HG03097 (cell line): ENCODE results near the gene SHISA7.

Source experiments
- ATAC-seq: cut with Tn5 transposase; IDR thresholded peaks from one replicate; pipeline ENCODE4 v1.9.1; 2021; ENCODE audit not compliant: unreplicated experiment, low FRiP score

The SHISA7 gene

GRCh38 chr19:55391191-55391670 is 51.9 kb downstream of the SHISA7 start:
- no peak for ATAC-seq

DNA sequence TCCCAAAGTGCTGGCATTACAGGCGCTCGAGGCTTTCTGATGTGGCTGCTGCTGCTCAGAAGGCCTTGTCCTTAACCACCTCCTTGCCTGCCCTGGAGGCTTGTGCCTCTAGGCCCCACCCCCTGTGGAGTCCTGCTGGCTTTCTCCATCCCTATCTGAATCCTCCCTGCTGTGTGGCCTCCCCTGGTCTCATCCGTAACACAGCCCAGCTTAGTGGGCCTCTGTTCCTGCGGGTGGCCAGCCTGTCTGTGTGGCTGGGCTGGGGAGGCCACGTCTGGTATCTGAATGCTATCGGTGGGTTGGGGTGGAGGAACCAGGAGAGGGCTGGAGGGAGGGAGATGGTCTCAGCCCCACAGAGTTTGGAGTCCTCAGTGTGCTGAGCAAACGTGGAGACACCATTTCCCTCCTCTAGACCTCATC is 52.6 kb downstream of the SHISA7 start:
- ATAC-seq = no peak

- no peak for ATAC-seq
Observed at GRCh38 chr19:55389386-55390317, 53.4 kb downstream of the SHISA7 start.

DNA sequence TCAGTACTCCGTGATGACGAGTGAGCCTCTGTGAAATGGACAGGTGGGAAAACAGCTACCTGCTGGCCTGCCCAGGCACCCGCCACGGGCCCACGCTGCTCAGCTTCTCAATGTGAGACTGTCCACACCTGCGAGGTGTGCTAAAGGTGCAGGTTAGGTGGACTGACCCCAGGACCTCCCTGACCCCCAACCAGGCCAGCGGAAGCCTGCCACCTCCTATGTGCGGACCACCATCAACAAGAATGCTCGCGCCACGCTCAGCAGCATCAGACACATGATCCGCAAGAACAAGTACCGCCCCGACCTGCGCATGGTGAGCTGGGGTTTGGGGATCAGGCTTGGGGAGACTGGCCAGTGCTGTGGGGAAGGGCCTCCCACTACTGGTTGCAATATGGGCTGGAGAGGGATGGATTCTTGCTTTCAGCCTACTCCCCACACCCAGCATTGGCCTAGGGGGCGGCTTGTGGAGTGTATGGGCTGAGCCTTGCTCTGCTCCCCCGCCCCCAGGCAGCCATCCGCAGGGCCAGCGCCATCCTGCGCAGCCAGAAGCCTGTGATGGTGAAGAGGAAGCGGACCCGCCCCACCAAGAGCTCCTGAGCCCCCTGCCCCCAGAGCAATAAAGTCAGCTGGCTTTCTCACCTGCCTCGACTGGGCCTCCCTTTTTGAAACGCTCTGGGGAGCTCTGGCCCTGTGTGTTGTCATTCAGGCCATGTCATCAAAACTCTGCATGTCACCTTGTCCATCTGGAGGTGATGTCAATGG is 55.2 kb downstream of the SHISA7 start:
- no peak for ATAC-seq

- no peak for ATAC-seq
Observed at GRCh38 chr19:55386493-55386971, 56.6 kb downstream of the SHISA7 start.

DNA sequence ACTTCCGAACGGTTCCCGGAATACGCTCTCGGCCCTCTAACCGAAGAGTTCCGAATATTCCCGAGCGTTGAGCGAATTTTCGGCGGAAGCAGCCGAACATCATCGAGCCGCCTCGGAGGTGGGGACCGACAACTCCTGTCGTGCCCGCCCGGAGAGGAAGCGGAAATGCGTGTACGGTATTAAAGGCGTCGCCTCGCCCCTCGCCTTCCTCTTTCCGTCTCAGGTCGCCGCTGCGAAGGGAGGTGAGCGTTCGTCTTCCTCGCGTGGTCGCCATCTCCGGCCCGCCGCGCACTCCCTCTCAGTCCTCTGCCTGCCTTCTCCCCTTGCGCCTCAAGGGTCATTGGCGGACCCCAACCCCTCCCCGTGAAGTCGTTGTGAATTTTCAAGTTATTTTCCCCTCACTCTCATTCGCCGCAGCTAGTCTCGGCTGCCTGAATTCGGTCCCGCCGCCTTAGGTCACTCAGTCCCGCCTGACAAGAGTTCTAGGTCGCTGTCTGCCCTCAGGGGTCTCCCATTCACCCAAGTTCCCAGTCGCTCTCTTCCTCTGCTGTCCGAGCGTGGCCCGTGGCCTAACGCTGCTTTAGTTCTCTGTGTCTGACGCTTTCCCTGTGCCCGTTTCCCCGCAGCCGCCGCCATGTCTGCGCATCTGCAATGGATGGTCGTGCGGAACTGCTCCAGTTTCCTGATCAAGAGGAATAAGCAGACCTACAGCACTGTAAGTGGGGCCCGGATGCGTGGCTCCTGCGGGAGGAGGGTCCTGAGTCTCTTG is 57.2 kb downstream of the SHISA7 start, which contains the start of gene RPL28:
Gene RPL28, plus strand, starts transcription at position 209 of the 769 bp plus-strand sequence. Its CDS starts 426 bp downstream, at position 635.
- ATAC-seq = peak; percentile 78

DNA sequence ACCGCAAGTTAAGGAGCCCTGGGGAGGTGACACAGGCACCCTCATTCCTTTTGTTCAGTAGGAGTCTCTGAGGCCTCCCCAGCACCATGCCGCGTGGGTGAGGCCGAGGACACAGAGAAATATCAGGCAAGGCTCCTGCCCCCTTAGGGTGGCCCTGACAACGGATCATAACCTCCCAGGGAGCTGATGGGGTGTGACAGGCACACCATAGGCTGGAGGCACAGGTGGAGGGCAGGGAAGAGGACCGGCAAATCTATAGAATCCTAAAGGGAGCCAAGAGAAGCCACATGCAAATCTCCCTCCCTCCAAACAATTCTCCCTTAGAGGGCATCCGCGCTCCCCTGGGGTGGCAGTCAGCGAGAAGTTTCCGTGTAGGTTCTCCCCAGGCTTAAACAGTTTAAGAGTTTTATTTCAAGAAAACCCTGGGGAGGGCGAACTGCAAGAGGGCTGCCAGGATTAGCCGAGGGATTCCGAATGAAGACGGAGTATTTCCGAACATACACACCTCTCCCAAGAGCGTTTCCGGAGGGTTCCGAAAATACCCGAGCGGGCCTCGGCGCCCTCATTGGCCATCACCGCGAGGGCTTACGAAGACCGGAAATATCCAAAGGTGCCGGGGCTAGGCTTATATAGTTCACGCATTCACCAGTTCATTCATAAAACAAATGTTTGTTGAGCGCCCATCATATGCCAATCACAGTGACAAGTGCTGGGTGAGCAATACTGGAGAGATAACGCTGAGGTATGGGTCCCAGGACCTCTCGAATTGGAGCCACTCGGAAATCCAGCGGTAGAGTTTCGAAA is 58.0 kb downstream of the SHISA7 start:
- peak; percentile 49 for ATAC-seq

DNA sequence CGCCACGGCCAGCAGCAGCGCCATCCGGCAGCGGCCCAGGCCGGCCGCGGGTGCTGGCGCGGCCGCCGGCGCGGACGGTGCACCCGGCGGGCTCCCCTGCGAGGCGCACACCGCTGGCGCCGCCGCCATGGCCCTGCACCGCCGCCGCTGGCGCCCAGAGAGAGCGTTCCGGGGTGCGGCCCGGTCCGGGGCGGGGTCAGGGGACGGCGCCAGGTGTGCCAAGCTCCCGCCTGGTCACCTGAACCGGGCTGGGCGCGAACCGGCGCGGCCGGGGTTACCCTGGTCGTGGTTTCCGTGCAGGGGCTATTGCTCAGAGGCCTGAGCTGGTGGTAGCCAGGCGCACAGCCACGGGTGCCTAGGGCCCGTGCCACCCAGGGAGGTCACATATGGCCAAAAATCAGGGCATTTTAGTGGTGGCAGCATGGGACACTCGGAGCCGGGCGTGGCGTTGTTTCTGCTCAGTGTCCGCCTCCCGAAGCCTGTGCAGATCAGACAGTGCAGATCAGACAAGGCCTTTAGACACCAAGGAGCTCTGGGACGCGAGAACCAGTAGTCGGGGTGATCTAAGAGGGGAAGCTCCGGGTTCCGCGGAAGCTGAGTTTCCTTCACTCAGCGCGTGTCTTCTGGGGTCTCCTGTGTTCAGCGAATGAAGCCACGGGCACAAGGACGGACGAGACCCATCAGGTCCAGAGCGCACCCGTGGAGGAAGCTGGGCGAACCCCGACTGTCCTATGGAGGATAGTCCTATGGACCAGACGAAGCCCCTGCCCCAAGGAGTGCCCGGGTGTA is 58.8 kb downstream of the SHISA7 start, which contains the start of gene TMEM238:
Gene TMEM238, minus strand, starts transcription at position 162 of the 789 bp plus-strand sequence. Its CDS starts 33 bp downstream, at position 129.
- no peak for ATAC-seq

- no peak for ATAC-seq
Observed at GRCh38 chr19:55383279-55384130, 59.6 kb downstream of the SHISA7 start.

GRCh38 chr19:55382522-55383054 is 60.5 kb downstream of the SHISA7 start:
- ATAC-seq = no peak

DNA sequence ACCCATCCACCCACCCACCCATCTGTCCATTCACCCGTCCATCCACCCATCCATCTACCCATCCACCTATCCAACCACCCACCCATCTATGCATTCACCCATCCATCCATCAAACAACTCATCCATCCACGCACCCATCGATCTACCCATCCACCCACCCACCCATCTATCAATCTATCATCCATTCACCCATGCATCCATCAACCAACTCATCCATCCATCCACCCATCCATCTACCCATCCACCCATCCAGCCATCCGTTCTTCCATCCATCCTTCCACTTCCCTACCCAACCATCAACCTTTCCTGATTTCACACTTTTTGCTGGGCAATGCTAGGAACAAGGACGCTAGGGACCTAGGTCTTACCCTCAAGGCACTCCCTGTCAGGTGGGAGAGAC is 61.1 kb downstream of the SHISA7 start:
- ATAC-seq = no peak

DNA sequence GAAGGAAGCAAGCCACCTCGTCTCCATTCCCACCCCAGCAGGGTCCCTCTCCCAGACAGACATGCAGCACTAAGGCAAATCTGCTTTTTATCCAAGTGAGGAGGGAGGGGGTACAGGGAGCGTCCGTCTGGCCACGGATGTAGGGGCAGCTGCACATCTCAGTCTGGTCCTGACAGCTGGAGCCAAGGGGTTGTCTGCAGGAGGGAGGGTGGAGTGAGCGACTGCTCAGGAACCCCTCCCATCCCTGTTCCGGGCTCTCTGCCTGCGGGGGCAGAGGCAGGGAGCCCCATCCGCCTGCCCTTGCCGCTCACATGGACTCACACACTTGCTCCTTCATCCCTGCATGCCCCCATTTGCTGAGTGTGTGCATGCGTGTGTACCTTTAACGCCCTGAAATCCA is 63.9 kb downstream of the SHISA7 start:
- ATAC-seq = no peak
